IPS-NIHi7 (cell line): ENCODE data around the gene NHERF2.

Experiments used
- DNase-seq: peaks from one replicate; pipeline ENCODE4 v3.0.0; 2012; ENCODE audit warnings: mixed read lengths; ENCODE audit errors: extremely low spot score

Gene NHERF2

DNA sequence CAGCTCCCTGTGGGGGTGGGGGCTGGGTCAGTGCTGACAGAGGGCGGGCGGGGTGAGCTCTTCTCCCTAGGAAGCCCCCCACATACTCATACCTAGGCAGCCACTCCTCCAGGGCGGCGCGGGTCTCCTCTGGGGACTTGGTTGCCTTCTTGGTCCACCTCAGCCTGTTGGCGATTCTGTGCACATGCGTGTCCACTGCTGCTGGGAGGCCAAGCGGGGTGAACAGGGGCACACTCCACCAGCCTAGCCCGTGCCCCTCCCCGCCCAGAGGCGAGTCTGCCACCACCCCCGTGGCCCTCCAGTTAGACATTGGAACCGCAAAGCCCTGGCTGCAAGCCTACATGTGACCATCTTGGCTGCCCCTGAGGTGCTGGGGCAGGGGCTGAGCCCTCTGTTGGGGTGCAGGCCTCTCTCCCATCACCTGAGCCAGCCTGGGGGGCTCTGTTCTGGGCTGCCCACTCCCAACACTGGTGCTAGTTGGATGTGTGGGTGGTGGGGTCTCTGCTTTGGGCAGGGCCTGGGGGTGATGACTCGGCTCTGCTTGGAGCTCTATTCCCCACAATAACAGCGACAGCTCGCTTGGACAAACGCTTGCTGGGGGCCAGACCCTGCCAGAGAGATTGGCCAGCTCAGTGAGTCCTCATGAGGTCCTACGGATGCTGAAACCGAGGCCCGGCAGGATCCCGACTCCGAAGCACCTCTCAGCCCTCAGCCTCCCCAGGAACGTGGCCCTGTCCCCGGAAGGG, 13.5 kb downstream of the NHERF2 start:
- DNase-seq, result no peak

DNA sequence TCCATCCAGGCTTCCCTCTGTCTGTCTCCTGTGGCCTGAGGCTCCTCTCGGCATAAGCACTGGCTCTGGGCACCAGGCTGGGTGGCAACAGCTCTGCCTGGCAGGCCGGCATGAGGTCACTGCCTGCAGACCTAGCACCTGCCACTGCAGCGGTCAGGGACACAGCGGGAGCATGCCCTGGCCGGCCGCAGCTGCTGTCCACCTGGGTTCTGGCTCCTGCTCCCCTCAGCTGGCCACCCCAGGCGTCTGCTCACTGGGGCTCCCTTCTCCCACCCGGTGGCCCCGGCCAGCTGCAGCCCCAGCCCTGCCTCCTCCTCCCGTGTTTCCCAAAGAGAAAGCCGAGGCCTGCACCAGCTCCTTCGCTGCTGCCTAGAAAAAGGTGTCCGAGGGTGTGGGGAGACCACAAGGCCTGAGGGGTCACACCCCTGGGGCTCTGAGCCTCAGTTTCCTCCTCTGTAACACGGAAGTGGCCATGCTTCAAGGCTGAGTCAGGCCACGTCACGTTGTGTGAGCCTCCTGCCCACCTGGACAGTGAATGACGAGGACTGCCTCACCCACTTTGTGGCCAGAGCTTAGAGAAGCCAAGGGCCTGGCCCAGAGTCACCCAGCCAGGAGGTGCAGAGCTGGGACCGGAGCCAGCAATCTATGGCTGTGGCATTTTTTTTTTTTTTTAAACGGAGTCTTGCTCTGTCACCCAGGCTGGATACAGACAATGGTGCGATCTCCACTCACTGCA, 14.3 kb downstream of the NHERF2 start:
- no peak for DNase-seq

GRCh38 chr16:2042171-2042985, 15.7 kb downstream of the NHERF2 start:
- no peak for DNase-seq

DNA sequence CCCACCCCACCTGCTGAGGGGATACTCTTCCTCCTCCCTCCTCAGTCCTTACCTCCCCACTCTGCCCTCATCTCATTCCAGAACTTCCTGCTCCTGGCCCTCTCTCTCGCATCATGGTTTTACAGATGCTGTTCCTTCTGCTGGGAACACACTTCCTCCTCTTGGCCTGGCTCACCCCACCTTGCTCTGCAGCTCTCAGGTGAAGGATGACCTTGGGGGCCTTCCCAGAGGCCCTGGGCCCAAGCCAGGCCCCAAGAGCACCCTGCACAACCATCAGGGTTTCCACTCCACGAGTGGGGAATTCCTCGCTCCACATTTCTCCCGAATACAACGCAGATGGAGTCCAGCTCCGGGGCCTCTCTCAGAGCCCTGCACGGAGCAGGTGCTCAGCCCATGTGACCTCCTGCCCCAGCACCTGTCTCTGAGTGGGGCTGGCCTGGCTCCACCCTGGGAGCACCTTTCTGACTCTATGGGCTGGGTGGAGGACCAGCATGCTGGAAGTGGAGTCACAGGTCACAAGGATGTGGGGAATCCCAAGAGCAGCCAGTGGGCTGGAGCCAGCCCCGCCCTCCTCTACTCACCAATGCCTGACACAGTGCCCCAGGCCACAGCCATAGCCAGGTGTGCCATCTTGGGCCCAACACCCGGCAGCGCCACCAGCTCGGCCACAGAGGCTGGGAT, 16.4 kb downstream of the NHERF2 start:
- DNase-seq, result no peak

DNA sequence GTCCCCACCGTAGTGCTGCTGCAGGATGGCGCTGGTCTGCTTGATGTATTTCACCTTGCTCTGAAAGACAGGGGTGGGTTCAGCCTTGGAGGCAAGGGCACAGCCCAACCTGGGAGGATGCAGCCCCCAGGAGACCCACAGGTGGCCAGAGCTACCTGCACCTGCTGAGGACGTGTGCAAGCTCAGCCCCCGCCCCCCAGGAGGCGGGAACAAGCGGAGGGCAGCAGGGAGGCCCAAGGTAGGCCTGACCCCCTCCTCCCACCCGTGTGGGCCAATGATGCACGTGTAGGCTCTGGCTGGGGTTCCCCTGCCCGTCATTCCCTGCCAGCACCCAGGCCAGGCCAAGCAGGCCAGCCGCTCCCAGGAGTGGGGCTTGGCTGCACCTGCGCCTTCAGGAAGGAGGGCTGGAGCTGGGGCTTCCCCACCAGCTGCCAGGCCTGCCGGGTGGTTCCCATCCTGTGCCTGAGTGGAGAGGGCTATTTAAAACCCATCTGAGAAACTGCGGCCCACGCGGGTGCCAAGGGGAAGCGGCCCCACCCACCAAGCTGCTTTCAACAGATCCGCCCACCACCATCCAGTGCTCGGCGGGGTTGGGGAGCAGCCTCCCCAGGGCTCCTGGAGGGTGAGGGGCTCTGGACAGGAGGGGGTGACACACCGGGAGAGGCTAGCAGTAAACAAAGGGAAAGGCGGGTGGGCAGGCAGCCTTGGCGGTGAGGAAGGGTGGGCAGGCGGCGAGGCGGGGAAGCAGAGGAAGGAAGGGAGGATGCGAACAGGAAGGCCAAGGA, 17.2 kb downstream of the NHERF2 start:
- DNase-seq, result no peak

- no peak for DNase-seq
These were observed 17.8 kb downstream of the NHERF2 start for GRCh38 chr16:2044541-2044940.

GRCh38 chr16:2045965-2046892, 19.5 kb downstream of the NHERF2 start:
- no peak for DNase-seq

- DNase-seq, result no peak
These were observed 20.2 kb downstream of the NHERF2 start for GRCh38 chr16:2046893-2047329.

GRCh38 chr16:2047330-2048115, 20.8 kb downstream of the NHERF2 start, which contains the start of the genes NTHL1 and TSC2:
Gene NTHL1 (minus strand): TSS chr16:2047834. CDS start chr16:2047823, 11 bp downstream.
Gene TSC2 (plus strand): TSS chr16:2047985. CDS start chr16:2048616, 631 bp downstream.
- peak; percentile 99 for DNase-seq

DNA sequence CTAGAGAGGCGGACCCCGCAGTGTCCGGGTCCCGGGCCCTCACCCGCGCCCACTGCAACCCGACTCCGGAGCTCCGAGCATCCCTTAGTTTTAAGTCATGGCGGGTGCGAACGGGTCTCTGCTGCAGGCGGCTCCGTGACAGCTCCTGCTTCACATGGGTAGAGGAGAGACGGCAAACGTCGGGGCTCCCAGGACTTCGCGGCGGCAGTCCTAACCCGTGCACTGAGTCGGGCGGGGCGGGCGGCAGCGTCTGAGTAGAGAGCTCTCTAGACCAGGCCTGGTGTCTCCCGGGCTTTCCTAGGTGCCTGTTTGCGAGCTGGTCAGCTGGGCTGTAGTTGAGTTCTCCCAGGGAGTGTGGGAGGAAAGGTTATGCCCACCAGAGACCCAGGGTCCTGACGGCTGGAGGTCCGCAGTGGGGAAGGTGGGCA, 21.4 kb downstream of the NHERF2 start:
- no peak for DNase-seq

GRCh38 chr16:2053211-2053610, 26.5 kb downstream of the NHERF2 start:
- no peak for DNase-seq

GRCh38 chr16:2053897-2054296, 27.2 kb downstream of the NHERF2 start:
- no peak for DNase-seq

GRCh38 chr16:2054543-2055245, 28.0 kb downstream of the NHERF2 start:
- DNase-seq, result no peak

DNA sequence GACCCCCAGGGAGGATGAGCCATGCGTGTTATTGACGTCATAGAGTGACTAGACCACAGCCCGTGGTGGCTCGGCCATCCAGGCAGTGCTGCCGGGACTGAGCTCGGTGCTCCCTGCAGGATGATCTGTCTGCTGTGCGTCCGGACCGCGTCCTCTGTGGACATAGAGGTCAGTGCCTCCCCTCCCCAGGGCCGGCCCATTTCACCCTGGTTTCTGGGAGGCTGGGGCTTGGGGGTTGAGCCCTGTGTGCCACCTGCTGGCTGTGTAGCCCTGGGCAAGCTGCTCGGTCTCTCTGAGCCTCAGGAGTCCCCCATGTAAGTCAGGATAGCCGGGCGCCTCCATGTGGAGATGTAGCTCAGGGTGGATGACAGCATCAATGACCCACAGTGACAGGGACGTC, 29.4 kb downstream of the NHERF2 start:
- DNase-seq, result no peak

DNA sequence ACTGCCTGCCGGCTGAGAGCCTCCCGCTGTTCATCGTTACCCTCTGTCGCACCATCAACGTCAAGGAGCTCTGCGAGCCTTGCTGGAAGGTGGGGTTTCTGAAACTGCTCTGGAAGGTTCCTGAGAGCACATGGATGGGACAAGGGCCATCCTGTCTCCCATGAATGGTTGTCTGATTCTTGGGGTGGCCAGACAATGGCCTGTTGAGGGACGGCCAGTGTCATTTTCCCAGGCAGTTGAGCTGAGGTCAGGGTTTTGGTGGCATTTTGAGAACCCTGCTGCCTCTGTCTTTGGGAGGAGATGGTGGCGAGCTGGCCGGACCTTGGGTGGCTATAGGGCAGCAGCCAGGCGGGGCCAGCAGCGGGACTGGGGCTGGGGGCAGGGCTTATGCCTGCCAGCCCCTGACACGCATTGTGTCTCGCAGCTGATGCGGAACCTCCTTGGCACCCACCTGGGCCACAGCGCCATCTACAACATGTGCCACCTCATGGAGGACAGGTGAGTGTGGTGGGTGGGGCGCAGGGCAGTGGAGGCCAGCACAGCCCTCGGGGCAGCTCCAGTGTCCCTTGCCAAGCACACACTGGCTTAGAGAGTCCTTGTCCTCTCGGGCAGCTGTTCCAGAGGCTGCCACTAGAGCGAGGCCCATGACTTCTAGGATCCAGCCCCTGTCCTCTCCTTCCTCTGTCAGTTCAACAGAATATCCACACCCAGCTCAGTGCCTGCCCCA, 30.1 kb downstream of the NHERF2 start:
- no peak for DNase-seq

DNA sequence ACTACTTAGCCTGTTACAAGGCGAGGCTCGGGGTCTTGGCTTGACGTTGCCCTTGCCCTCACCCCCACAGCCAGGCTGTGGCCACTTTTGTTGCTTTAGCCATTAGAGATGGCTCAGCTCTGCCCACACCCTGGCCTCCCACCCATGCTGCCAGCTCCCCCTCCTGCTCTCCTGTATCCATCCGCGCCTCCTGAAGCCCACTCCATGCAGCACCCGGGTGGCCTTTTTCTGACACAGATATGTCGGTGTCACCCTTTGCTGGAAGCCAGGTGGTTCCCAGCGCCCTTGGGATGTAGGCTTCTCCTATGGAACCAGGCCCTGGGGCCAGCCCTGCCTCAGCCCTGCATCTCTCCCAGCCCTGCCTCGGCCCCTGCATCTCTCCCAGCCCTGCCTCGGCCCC, 30.7 kb downstream of the NHERF2 start:
- no peak for DNase-seq

DNA sequence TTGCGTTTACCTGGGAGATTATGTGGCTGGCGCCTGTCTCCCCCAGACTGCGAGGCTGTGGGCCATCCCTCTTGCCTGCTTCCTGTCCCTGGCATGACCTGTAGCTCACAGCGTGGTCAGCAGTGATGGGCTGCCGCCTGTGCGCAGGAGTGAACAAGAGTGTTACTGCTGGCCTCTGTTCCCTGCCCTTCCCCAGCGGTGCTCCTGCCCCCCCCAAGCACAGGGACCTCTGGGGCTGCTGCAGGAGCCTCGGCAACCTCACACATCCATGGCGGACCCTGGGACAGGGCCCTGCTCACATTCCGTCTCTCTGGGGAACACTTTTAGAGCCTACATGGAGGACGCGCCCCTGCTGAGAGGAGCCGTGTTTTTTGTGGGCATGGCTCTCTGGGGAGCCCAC, 31.7 kb downstream of the NHERF2 start:
- DNase-seq, result no peak

- DNase-seq, result no peak
These were observed 32.2 kb downstream of the NHERF2 start for GRCh38 chr16:2058872-2059271.
